ENCODE results near the gene PSME3.

The PSME3 gene

DNA sequence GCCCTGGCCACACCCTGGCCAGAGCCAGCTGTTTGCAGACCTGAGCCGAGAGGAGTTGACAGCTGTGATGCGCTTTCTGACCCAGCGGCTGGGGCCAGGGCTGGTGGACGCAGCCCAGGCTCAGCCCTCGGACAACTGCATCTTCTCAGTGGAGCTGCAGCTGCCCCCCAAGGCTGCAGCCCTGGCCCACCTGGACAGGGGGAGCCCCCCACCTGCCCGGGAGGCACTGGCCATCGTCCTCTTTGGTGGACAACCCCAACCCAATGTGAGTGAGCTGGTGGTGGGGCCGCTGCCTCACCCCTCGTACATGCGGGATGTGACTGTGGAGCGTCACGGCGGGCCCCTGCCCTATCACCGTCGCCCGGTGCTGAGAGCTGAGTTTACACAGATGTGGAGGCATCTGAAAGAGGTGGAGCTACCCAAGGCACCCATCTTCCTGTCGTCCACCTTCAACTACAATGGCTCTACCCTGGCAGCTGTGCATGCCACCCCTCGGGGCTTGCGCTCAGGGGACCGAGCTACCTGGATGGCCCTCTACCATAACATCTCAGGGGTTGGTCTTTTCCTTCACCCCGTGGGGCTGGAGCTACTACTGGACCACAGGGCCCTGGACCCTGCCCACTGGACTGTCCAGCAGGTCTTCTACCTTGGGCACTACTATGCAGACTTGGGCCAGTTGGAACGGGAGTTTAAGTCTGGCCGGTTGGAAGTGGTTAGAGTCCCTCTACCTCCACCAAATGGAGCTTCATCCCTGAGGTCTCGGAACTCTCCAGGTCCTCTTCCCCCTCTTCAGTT, 11.8 kb downstream of the PSME3 start:
- TF ChIP-seq, protein P1, sequence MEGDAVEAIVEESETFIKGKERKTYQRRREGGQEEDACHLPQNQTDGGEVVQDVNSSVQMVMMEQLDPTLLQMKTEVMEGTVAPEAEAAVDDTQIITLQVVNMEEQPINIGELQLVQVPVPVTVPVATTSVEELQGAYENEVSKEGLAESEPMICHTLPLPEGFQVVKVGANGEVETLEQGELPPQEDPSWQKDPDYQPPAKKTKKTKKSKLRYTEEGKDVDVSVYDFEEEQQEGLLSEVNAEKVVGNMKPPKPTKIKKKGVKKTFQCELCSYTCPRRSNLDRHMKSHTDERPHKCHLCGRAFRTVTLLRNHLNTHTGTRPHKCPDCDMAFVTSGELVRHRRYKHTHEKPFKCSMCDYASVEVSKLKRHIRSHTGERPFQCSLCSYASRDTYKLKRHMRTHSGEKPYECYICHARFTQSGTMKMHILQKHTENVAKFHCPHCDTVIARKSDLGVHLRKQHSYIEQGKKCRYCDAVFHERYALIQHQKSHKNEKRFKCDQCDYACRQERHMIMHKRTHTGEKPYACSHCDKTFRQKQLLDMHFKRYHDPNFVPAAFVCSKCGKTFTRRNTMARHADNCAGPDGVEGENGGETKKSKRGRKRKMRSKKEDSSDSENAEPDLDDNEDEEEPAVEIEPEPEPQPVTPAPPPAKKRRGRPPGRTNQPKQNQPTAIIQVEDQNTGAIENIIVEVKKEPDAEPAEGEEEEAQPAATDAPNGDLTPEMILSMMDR (IDR thresholded peaks at IDR 0.05; ENCODE audit: insufficient read depth, low read length, missing control alignments): no peak
- H3K4me3 ChIP-seq (ENCODE audit: low read depth, low read length): no peak overlapping the region
- POLR2A ChIA-PET: interaction anchor here (1.4 kb wide), 1 partner anchor 154 kb away, joined by 3 read pairs; no protein-coding TSS in a partner anchor
- CTCF ChIA-PET: interaction anchor here (0.6 to 8.8 kb wide), 16 partner anchors 8 to 217 kb away, joined by 3 to 241 read pairs (median 6); partner anchors contain the start of genes BECN1, PSME3 and RPL27
- DNase-seq (ENCODE audit: low read depth, low spot score): no peak

DNA sequence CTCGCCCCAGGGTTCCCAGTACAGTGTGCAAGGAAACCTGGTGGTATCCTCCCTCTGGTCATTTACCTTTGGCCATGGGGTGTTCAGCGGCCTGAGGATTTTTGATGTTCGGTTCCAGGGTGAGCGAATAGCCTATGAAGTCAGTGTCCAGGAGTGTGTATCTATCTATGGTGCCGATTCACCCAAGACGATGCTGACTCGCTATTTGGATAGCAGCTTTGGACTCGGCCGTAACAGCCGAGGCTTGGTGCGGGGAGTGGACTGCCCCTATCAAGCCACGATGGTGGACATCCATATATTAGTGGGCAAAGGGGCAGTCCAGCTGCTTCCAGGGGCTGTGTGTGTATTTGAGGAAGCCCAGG, 12.3 kb downstream of the PSME3 start:
- CTCF ChIA-PET: interaction anchor here (1.0 to 8.8 kb wide), 11 partner anchors 9 to 152 kb away, joined by 4 to 241 read pairs (median 7); partner anchors contain the start of genes BECN1, PSME3 and RPL27
- no peak overlapping the region for H3K4me3 ChIP-seq (ENCODE audit: low read depth, low read length)
- TF ChIP-seq, protein P1 (IDR thresholded peaks at IDR 0.05; ENCODE audit: insufficient read depth, low read length, missing control alignments): no peak
- no peak for DNase-seq (ENCODE audit: low read depth, low spot score)
- POLR2A ChIA-PET: interaction anchor here (1.4 kb wide), 1 partner anchor 153 kb away, joined by 3 read pairs; no protein-coding TSS in a partner anchor

DNA sequence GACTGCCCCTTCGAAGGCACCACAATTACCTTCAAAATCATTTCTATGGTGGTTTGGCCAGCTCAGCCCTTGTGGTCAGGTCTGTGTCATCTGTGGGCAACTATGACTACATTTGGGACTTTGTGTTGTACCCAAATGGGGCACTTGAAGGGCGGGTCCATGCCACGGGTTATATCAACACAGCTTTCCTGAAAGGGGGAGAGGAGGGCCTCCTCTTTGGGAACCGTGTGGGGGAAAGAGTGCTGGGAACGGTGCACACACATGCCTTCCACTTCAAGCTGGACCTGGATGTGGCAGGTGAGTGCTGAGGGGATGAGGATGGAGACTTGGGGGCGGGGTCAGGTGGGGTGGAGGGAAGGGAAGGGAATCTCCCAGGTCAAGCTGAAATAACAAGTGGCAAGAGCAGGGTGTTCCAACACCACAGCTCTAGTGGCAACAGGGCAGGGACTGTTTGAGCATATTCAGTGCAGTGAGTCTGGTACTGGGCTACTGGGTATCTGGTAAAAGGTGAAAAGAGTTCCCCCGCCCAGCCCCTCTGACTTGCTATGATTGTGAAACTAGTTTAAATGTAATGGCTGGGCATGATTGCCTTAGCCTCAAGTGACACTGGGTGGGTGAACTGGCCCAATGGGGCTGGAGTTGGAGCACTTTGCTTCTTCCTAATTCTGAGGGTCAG, 12.9 kb downstream of the PSME3 start:
- no peak overlapping the region for H3K4me3 ChIP-seq (ENCODE audit: low read depth, low read length)
- TF ChIP-seq, protein P1 (IDR thresholded peaks at IDR 0.05; ENCODE audit: insufficient read depth, low read length, missing control alignments): no peak
- POLR2A ChIA-PET: interaction anchor here (1.4 kb wide), 1 partner anchor 153 kb away, joined by 3 read pairs; no protein-coding TSS in a partner anchor
- CTCF ChIA-PET: interaction anchor here (0.7 to 8.8 kb wide), 12 partner anchors 9 to 1868 kb away, joined by 3 to 241 read pairs (median 6); partner anchors contain the start of genes BECN1, PSME3 and RPL27
- DNase-seq (ENCODE audit: low read depth, low spot score): no peak

DNA sequence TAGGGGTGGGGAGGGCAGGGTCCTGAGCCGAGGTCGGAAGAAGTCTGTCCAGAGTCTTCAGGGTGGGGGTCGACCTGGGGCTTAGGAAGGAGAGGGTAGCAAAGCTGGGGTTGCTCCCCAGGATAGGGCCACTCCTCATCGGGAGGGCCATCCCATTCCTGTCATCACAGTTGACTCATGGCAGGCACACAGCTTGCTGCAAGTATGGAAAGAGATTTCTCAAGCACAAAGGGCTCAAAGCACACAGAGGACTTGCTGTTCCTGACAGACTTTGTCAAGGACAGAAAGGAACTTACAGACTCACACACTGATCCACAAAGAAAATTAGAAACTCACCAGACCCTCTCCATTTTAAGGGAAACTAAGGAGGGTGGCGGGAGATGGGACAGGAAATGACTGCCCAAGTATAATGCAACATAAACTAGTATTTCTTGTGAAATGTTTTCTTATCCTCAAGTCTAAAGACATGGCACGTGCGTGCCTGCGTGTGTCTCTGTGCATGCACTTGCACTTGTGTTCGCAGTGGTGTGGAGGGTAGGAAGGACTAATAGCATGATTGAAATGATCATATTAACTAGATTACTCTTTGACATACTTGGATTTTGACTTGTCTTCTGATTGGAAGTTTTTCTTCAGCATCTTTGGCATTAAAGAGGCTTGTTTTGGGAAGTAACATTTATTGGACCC, 13.5 kb downstream of the PSME3 start:
- ChIA-PET POLR2A (no interaction called here), CTCF (interaction anchor here (0.7 to 8.8 kb wide), 7 partner anchors 18 to 1868 kb away, joined by 3 to 241 read pairs (median 8); partner anchors contain the start of genes BECN1 and RPL27)
- no peak overlapping the region for H3K4me3 ChIP-seq (ENCODE audit: low read depth, low read length)
- TF ChIP-seq, protein P1 (IDR thresholded peaks at IDR 0.05; ENCODE audit: insufficient read depth, low read length, missing control alignments): no peak
- DNase-seq (ENCODE audit: low read depth, low spot score): no peak

DNA sequence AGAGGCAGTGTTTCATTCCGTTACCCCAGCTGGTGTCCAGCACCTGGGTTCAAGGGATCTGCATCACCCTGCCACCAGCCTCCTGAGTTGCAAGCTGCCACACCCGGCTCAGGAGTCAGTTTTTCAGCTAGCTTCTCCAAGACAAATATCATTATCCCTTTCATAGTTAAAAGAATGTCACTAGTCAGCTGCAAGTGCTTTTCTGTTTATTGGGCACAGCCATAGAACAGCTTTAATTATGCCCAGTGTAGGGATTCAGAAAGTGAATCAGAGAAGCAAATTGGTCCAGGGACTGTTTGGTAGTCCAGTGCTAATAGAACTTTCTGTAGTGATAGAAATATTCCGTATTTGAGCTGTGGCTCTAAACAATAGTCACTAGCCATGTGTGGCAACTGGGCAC, 14.9 kb downstream of the PSME3 start:
- ChIA-PET CTCF (interaction anchor here (1.3 to 8.8 kb wide), 5 partner anchors 9 to 120 kb away, joined by 3 to 241 read pairs (median 6); partner anchors contain the start of gene BECN1), POLR2A (interaction anchor here (0.6 to 1.3 kb wide), 3 partner anchors 34 to 740 kb away, joined by 3 to 5 read pairs (median 3); partner anchors contain the start of gene VPS25)
- DNase-seq (ENCODE audit: low read depth, low spot score): no peak
- TF ChIP-seq, protein P1 (IDR thresholded peaks at IDR 0.05; ENCODE audit: insufficient read depth, low read length, missing control alignments): no peak
- H3K4me3 ChIP-seq (ENCODE audit: low read depth, low read length): no peak overlapping the region
